H1 (cell line): ENCODE data around the gene TMEM44. TPM values are rescaled to one million over a fixed set of nuclear protein-coding genes. Genes with fewer than 3 reads are reported as not detected.

Experiments
- CREB1 ChIP-seq: IDR thresholded peaks from 2 replicates; pipeline ENCODE4 v1.6.1; 2012; ENCODE audit warnings: inconsistent platforms
- CTBP2 ChIP-seq: IDR thresholded peaks from 2 replicates; pipeline ENCODE4 v1.7.0; 2011; ENCODE audit warnings: borderline replicate concordance, mild to moderate bottlenecking, moderate library complexity, mixed read lengths, low read length; ENCODE audit not compliant: insufficient read depth, insufficient read length
- SIN3A ChIP-seq, 2 experiments: IDR thresholded peaks in 1 of 2; conservative IDR thresholded peaks in 1 of 2; 2 replicates each; pipeline ENCODE4 v1.6.1; 2011 to 2012; ENCODE audit warnings: low read length in 2 of 2, improper control_type of control experiment in 1 of 2, low read depth in 1 of 2, mild to moderate bottlenecking in 1 of 2
- polyA plus RNA-seq, 7 experiments: library from polyadenylated mRNA; depleted of rRNA in 3 of 7; stranded (reverse) in 5 of 7; unstranded in 2 of 7; fragments of >200 nt in 5 of 7; fragments of 200-250 nt in 2 of 7; gene quantifications; 1 replicate in 5 of 7; 2 replicates in 1 of 7; 4 replicates in 1 of 7; pipeline versions ENCODE4 v1.2.1 to v1.2.3, GENCODE V29; 2011 to 2013; ENCODE audit warnings: missing spikeins in 2 of 7, mixed read lengths in 2 of 7
- total RNA-seq: library from RNA; stranded (reverse); fragmentation: NEBNext Ultra II Directional; extraction: Animal tissue kit (Norgen Biotek cat#: 25700); gene quantifications from 2 replicates; pipeline ENCODE4 v1.2.1, GENCODE V29; 2021
- TF ChIP-seq, protein P1 (sequence below): fragments of 300-600 bp; sonication (generic); IDR thresholded peaks from 2 replicates; pipeline ENCODE4 v1.7.1; 2012; ENCODE audit warnings: low read length, moderate library complexity, mild to moderate bottlenecking, inconsistent platforms; ENCODE audit not compliant: insufficient replicate concordance

The TMEM44 gene
- total and polyA plus RNA-seq, 2 of the 8 experiments (the other 6 are each of a cell fraction or from before 2014, with no cell fraction given), result 14.0 to 16.7 TPM

- TF ChIP-seq, protein P1, sequence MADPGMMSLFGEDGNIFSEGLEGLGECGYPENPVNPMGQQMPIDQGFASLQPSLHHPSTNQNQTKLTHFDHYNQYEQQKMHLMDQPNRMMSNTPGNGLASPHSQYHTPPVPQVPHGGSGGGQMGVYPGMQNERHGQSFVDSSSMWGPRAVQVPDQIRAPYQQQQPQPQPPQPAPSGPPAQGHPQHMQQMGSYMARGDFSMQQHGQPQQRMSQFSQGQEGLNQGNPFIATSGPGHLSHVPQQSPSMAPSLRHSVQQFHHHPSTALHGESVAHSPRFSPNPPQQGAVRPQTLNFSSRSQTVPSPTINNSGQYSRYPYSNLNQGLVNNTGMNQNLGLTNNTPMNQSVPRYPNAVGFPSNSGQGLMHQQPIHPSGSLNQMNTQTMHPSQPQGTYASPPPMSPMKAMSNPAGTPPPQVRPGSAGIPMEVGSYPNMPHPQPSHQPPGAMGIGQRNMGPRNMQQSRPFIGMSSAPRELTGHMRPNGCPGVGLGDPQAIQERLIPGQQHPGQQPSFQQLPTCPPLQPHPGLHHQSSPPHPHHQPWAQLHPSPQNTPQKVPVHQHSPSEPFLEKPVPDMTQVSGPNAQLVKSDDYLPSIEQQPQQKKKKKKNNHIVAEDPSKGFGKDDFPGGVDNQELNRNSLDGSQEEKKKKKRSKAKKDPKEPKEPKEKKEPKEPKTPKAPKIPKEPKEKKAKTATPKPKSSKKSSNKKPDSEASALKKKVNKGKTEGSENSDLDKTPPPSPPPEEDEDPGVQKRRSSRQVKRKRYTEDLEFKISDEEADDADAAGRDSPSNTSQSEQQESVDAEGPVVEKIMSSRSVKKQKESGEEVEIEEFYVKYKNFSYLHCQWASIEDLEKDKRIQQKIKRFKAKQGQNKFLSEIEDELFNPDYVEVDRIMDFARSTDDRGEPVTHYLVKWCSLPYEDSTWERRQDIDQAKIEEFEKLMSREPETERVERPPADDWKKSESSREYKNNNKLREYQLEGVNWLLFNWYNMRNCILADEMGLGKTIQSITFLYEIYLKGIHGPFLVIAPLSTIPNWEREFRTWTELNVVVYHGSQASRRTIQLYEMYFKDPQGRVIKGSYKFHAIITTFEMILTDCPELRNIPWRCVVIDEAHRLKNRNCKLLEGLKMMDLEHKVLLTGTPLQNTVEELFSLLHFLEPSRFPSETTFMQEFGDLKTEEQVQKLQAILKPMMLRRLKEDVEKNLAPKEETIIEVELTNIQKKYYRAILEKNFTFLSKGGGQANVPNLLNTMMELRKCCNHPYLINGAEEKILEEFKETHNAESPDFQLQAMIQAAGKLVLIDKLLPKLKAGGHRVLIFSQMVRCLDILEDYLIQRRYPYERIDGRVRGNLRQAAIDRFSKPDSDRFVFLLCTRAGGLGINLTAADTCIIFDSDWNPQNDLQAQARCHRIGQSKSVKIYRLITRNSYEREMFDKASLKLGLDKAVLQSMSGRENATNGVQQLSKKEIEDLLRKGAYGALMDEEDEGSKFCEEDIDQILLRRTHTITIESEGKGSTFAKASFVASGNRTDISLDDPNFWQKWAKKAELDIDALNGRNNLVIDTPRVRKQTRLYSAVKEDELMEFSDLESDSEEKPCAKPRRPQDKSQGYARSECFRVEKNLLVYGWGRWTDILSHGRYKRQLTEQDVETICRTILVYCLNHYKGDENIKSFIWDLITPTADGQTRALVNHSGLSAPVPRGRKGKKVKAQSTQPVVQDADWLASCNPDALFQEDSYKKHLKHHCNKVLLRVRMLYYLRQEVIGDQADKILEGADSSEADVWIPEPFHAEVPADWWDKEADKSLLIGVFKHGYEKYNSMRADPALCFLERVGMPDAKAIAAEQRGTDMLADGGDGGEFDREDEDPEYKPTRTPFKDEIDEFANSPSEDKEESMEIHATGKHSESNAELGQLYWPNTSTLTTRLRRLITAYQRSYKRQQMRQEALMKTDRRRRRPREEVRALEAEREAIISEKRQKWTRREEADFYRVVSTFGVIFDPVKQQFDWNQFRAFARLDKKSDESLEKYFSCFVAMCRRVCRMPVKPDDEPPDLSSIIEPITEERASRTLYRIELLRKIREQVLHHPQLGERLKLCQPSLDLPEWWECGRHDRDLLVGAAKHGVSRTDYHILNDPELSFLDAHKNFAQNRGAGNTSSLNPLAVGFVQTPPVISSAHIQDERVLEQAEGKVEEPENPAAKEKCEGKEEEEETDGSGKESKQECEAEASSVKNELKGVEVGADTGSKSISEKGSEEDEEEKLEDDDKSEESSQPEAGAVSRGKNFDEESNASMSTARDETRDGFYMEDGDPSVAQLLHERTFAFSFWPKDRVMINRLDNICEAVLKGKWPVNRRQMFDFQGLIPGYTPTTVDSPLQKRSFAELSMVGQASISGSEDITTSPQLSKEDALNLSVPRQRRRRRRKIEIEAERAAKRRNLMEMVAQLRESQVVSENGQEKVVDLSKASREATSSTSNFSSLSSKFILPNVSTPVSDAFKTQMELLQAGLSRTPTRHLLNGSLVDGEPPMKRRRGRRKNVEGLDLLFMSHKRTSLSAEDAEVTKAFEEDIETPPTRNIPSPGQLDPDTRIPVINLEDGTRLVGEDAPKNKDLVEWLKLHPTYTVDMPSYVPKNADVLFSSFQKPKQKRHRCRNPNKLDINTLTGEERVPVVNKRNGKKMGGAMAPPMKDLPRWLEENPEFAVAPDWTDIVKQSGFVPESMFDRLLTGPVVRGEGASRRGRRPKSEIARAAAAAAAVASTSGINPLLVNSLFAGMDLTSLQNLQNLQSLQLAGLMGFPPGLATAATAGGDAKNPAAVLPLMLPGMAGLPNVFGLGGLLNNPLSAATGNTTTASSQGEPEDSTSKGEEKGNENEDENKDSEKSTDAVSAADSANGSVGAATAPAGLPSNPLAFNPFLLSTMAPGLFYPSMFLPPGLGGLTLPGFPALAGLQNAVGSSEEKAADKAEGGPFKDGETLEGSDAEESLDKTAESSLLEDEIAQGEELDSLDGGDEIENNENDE, result no peak
- TF ChIP-seq CREB1 (no peak), CTBP2 (no peak), SIN3A (conservative IDR thresholded peaks at IDR 0.05 in 1 of 2, IDR thresholded peaks at IDR 0.05 in 1 of 2; ENCODE audit: low read depth in 1 of 2, low read length in 2 of 2) (no peak)
Observed at GRCh38 chr3:194612221-194612620, 21.0 kb downstream of the TMEM44 start (continued).
